Stimulated activated CD4-positive, alpha-beta T cell treated with anti-CD3 and anti-CD28 coated beads, Interleukin-4, amount 100 ng/mL, for 24 hours (primary cell): ENCODE data around the gene PAGE3.

ENCODE experiments used
- DNase-seq: peaks from one replicate; pipeline ENCODE4 v3.0.0-alpha.2; 2020

Gene PAGE3

DNA sequence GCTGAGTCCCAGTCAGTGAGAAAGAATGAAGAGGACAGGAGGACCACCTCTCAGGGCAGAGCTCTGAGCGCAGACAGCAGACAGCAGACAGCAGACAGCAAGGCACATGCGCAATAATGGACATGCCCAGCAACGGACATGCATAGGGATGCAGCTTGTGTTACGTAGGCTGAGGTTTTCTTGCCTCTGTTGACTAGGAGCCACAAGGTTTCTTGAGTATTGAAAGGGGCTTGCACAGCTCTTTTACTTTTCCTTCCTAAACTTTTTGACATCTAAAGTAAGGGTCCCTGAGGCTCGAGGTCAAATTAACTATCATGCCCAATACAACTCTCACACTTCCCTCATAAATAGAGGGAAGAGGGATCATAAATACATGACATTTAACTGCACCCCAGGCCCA is at the start of gene PAGE3:
TSS of gene PAGE3 (minus strand) at position 101 of the 400 bp plus-strand sequence. CDS start 1,013 bp downstream, outside the sequence.
- DNase-seq, result no peak

- no peak for DNase-seq
Observed at GRCh38 chrX:55312655-55313054, 47.9 kb upstream of the PAGE3 start.

- no peak for DNase-seq
Observed at GRCh38 chrX:55290963-55291362, 26.2 kb upstream of the PAGE3 start.

DNA sequence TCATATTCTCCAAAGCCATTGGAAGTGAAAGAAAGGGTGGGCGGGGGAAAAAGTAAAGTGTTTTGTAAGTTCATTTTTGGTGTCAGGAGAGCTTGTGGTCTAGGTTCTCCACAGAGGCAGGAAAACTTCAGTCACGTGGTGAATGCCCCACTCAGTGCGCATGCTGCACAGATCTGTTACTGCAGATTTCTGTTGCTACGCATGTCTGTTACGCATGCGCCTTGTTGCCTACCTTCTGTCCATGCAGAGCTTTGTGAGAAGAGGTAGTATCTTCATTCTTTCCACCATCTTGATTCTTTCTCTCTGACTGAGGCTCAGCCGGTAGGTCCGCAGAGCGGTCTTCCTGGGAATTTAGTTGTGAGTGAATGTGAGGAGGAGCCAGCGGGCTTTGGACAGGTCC is 15.1 kb upstream of the PAGE3 start:
- DNase-seq, result no peak

GRCh38 chrX:55260806-55261205 is 3.9 kb downstream of the PAGE3 start:
- no peak for DNase-seq

GRCh38 chrX:55253528-55253927 is 11.2 kb downstream of the PAGE3 start:
- no peak for DNase-seq

- DNase-seq, result no peak
Observed at GRCh38 chrX:55240788-55241340, 23.9 kb downstream of the PAGE3 start.

DNA sequence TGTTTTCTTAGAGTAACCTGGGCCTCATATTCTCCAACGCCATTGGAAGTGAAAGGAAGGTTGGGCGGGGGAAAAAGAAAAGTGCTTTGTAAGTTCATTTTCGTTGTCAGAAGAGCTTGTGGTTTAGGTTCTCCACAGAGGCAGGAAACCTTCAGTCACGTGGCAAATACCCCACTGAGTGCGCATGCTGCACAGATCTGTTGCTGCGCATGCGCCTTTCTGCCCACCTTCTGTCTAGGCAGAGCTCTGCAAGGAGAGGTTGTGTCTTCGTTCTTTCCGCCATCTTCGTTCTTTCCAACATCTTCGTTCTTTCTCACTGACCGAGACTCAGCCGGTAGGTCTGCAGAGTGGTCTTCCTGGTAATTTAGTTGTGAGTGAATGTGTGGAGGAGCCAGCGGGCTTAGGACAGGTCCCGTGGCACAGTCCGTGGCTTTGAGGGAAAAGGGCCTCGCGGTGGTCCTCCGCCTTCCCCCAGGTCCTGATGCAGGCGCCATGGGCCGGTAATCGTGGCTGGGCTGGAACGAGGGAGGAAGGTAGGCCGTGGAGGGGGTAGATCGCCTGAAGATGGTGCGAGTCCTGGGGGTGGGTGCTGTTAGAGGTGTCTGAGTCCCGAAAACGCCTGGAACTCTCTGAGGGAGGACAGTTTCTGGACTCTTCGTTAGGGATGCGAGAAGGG is 44.5 kb downstream of the PAGE3 start, which contains the start of gene PAGE5:
TSS of gene PAGE5 (plus strand) at position 228 of the 676 bp plus-strand sequence. CDS start 1,037 bp downstream, outside the sequence.
- DNase-seq, result no peak

GRCh38 chrX:55213381-55213780 is 51.3 kb downstream of the PAGE3 start:
- no peak for DNase-seq

GRCh38 chrX:55210931-55211677 is 53.6 kb downstream of the PAGE3 start:
- no peak for DNase-seq
